HFF-Myc (cell line): Measurements from ENCODE around the gene C5orf63.
A peak's percentile ranks its signal among the peaks of the same experiment; 100 is the strongest.

Experiments
- DNase-seq: peaks from one replicate; pipeline ENCODE4 v3.0.0-alpha.2; 2011; ENCODE audit warnings: low read depth; ENCODE audit errors: extremely low read depth
- H3K4me3 ChIP-seq: replicated peaks from 2 replicates; pipeline ENCODE4 v1.5.1; 2011; ENCODE audit warnings: low read depth, mild to moderate bottlenecking, control low read depth, low read length
- TF ChIP-seq, protein P1 (sequence below): IDR thresholded peaks from 2 replicates; pipeline ENCODE4 v1.5.1; 2012; ENCODE audit warnings: mild to moderate bottlenecking, low read depth, low read length, control low read depth; ENCODE audit errors: missing control alignments

Gene C5orf63

DNA sequence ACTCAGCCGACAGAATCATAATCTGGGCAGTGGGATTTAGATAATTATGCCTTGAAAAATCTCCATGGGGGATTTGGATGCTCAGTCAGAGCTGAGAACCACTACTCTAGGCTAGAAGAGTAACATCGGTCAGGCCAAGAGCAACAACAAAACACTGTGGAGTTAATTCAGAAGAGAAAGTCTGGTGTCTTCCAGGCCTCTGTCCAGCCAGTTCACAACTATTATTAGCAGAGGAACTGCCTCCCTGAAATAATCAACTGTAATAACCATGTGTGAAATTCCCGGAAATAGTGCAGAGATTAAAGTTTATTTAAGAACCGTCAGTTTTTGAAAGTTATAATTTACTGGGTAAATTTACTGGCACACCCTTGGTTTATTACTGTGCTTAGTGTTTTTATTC is 34.8 kb downstream of the C5orf63 start:
- no peak overlapping the region for H3K4me3 ChIP-seq
- TF ChIP-seq, protein P1, sequence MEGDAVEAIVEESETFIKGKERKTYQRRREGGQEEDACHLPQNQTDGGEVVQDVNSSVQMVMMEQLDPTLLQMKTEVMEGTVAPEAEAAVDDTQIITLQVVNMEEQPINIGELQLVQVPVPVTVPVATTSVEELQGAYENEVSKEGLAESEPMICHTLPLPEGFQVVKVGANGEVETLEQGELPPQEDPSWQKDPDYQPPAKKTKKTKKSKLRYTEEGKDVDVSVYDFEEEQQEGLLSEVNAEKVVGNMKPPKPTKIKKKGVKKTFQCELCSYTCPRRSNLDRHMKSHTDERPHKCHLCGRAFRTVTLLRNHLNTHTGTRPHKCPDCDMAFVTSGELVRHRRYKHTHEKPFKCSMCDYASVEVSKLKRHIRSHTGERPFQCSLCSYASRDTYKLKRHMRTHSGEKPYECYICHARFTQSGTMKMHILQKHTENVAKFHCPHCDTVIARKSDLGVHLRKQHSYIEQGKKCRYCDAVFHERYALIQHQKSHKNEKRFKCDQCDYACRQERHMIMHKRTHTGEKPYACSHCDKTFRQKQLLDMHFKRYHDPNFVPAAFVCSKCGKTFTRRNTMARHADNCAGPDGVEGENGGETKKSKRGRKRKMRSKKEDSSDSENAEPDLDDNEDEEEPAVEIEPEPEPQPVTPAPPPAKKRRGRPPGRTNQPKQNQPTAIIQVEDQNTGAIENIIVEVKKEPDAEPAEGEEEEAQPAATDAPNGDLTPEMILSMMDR: no peak
- DNase-seq: no peak

DNA sequence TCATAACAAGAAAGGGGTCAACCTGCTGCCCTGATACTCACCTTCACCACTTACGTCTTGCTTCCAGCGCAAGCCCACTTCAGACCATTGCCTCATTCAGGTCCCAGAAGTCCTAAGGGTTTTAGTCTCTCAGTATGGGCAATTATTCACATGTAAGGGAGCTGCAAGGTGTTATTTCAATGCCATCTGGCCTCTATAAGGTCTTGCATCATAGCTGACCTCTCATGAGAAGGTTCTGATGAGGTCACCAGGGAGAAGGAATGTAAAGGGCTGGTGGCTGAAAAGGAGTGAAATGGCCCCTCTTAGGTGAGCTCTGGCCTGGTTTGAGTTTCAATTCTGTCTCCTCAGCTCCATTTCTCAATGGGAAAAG is 41.5 kb downstream of the C5orf63 start:
- no peak overlapping the region for H3K4me3 ChIP-seq
- TF ChIP-seq, protein P1: no peak
- DNase-seq: no peak

DNA sequence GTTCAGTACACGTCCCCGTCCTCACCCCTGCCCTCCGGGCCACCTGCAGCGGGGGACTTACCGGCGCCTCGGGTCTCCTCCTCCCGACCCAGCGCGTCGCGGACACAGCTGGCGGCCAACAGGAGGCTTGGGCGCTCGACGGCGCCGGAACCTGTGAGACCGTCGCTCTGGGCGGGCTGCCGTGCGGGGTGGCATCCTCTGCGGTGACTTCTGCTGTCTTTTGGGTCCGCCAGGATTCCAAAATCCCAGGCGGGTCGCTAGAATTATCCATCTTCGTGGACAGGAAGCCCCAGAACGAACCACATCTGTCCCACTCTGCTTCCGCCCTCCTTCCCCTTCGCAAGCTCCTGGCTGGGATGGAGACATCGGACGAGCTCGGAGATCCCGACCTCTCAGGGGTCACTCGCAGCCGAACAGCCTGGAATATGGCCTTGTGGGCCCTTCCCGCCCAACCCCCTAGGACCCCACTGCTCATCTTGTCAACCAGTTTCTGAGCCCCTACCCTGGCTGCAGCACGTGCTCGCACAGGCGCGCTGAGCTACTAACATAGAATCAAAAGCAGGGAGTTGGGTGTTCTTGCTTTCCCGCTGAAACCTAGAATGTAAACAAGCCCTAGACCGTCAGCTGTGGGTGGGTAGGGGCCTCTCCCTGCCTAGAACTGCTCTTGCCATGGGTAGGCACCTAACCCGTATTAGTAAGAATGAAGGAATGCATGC is 42.0 kb downstream of the C5orf63 start:
- TF ChIP-seq, protein P1: no peak
- peak overlapping the region; percentile 73 for H3K4me3 ChIP-seq
- DNase-seq: no peak

DNA sequence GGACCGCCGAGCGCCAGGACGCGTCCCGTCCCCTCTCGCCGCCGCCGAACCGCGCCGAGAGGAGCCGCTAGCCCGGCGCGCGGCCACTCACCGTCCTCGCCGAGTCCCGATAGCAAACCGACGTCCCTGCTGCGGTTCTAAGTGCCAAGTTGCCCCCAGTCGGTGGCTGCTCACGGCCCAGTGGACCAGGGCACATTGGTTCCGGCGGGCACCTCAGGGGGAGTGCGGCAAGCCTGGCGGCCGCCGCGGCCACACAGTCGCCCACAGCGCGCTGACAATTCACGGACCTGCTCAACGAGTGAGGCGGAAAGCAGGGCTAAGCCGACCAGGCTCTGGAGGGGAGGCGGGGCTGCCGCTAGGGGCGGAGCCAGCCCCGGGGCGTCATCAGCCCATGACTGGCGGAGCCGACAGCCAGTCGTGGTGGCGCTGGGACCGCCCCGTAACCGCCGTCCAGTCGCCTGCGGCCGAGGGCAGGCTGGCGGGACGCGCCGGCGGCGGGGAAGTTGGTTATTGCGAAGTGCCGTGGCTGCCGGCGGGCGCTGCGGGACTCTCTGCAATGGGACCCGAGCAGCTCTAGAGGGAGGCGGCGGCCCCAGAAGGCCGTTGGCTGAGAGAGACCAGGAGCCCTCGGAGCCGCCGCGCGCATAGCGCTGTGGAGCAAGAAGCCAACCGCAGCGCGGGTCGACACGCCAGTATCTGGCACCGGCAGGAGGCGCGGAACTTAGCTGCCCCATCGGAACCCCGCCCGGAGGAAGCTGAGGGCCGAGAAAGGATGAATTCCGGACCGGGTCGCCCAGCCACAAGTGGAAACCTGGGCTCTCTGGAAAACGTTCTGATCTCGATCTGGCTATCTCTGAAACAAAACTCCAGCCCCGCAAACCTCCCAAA is 42.8 kb downstream of the C5orf63 start, which contains the start of gene MARCHF3:
TSS of gene MARCHF3 (minus strand) at position 300 of the 888 bp plus-strand sequence. CDS start 112,387 bp downstream, outside the sequence.
- peak; percentile 61 for DNase-seq
- TF ChIP-seq, protein P1: peak; percentile 19
- peak within 1 kb of the TSS; percentile 73 for H3K4me3 ChIP-seq

DNA sequence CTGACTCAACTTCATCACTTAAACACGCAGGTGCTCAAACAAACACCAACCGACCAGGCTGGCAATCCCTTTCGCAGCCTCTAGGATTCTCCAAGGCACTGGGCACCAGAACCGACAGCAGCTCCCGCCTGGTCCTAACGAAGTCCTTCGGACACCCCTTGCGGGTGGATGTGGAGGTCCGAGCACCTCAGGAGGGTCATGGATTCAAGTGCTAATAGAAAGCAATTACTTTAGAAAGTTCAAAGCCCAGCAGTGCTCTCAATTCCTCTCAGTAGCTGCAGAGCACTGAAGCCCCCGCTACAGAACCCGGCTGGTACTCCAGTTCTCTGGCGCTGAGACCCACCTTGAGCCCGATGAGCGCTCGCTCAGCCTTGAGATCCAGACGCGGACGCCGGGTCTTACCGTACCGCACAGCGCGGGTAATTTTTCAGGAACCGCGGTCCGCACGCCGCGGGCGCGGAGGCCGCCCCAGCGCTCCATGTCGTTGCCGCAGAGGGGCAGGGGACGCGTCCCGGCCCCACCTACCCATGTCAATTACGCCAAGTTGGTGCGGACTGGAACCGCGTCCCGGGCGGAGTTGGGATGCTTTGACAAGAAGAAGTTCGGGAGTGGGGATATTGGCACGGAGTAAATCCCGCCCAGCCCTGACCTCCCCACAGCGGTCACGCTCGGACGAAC is 43.6 kb downstream of the C5orf63 start:
- no peak for DNase-seq
- peak overlapping the region; percentile 73 for H3K4me3 ChIP-seq
- TF ChIP-seq, protein P1: peak; percentile 21

DNA sequence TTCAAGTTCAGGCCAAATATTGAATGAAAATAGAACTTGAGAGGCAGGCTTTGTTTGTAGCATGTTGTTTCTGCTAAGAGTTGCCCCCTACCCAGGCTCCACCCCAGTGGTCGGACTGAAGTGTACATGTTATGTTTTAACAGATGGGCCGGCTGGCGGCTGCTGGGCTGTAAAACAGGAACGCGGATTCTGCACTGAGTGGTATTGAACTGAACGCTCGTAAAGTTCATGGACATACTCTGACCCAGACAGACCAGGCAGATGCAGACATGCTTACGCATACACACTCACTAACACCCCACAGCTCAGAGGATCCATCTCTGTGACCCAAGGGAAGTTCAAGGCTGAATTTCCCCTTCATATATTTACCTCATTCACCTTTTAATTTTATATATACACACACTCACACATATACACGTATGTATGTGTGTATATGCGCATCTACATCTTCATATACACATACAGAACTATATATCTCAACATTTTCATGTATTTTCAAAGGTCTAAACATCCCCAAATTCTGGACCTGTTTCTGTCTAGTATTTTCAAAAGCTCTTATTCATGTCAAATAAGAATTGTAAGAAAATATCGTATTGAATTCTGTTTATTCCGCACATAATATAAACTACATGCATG is 44.4 kb downstream of the C5orf63 start:
- TF ChIP-seq, protein P1: no peak
- peak overlapping the region; percentile 73 for H3K4me3 ChIP-seq
- no peak for DNase-seq
